Measurements from ENCODE around the gene CYTH2.
"Not testable (repeated sequence)": the region's sequence is repeated elsewhere in the genome, so short reads cannot be mapped to it uniquely, and the experiment has no call there.

CYTH2 gene

DNA sequence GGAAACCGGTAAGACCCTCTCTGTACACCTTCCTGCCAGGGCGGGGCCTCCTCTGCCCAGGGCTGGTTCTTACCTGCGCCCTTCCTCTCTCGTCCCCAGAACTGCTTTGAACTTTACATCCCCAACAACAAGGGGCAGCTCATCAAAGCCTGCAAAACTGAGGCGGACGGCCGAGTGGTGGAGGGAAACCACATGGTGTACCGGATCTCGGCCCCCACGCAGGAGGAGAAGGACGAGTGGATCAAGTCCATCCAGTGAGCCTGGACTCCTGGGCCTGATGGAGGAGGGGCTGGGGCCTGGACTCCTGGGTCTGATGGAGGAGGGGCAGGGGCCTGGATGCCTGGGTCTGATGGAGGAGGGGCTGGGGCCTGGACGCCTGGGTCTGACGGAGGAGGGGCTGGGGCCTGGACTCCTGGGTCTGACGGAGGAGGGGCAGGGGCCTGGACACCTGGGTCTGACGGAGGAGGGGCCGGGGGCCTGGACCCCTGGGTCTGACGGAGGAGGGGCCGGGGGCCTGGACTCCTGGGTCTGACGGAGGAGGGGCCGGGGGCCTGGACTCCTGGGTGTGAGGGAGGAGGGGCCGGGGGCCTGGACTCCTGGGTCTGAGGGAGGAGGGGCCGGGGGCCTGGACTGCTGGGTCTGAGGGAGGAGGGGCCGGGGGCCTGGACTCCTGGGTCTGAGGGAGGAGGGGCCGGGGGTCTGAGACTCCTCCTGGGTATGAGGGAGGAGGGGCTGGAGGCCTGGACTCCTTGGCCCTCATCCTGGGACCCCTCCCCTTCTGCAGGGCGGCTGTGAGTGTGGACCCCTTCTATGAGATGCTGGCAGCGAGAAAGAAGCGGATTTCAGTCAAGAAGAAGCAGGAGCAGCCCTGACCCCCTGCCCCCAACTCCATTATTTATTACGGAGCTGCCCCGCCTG is 9.4 kb downstream of the CYTH2 start:
- no peak for DNase-seq

DNA sequence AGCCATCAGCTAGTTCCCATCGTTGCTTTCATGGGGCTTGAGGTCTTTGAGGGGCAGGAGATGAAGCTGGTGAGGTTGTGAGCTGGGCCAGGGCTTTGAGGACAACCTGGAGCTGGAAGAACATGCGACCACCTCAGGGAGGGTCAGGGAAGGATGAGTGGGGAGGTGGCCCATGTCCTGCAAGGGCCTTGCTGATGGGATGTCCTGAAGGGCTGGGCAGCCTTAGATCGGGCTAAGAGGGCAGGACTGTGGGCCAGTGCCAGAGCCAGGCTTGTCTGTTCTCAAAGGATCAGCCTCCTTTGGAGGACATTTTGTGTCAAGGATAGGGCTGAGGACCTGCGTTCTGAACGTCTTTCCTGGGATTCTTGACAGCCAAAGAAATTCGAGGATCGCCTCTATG is 10.5 kb downstream of the CYTH2 start:
- no peak for DNase-seq

DNA sequence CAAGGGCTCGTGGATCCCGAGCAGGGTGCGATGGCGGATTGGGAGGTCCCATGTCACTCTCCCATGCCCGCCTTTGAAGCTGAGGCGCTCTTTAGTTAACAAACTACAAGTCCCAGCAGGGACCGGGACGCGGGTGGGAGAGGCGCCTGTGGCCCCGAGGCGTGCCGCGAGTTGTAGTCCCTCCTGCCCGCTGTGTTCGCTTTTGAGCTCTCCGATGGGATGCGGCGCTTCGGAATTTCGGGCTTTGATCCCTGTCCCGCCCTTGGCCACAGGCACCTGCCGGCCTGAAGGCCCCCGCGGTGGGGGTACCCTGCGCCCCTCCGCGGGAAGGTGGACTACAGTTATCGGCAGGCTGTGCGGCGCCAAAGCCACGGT is 11.0 kb downstream of the CYTH2 start:
- no peak for DNase-seq

DNA sequence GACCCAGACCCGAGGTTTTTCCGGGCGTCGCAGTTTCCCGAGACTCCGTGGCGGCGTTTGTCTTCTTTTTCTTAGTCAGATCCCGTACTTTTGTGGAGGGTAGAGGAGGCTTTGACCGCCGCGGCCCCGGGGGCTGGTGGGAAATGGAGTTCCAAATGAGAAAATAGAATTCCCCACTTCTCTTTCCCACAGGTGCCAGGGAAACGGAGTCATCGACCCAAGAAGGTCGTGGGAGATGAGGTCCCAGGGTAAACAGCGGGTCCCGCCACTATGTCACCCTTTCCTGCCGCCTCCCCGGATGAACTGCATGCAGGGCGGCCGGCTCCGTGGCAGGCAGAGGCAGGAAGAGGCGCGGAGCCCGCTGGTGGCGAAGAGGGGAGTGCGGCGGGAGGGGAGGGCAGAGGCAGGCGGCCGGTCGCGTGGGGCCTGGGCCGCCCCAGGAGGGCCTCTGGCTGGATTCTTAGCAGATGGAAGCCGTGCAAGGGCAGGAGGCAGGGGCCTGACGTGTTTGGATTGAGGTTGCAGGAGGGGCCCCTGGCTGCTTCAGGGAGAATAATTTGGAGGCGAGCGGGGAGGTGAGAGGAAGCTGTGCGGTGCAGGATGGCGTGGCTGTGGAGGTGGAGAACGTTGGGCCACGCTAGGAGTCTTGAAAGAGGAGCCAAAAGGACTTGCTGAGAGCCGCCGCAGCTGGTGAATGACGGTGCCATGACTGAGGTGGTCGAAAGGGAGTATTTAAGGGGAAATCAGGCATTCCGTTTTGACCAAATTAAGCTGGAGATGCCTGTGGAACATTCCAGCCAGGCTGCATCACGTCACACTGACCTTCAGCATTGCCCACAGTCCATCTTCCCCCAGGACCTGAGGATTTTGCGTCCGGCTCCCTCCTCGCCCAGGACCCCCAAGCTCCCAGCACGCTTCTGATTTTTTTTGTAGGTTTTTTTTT is 11.7 kb downstream of the CYTH2 start:
- no peak for DNase-seq

DNA sequence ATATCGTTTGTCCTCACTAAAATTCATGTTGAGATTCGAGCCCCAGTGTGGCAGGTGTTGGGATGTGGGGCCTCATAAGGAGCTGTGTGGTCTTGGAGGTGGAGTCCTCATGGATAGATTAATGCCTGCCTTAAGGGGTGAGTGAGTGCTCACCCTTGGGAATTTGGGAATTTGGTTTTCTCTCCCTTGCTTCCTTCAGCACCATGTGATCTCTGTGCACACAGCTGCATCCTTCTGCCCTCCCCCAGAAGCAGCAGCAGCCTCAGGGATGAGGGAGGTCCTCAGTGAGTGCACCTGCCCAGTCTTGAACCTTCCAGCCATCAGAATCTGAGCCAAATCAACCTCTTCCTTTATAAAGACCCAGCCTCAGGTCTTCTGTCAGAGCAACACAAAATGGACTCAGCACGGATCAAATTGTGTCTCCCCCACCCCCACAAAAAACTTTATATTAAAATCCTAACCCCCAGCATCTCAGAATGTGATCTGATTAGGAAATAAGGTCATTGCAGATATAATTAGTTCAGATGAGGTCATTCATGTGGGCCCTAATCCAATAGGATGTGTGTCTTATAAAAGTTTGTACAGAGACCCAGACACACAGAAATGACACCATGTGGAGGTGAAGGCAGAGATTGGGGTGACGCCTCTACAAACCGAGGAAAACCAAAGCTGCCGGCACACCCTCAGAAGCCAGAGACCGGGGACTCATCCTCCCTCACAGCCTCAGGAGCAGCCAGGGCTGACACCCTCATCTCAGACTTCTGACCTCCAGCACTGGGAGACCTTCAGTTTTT is 12.9 kb downstream of the CYTH2 start:
- DNase-seq, result no peak

DNA sequence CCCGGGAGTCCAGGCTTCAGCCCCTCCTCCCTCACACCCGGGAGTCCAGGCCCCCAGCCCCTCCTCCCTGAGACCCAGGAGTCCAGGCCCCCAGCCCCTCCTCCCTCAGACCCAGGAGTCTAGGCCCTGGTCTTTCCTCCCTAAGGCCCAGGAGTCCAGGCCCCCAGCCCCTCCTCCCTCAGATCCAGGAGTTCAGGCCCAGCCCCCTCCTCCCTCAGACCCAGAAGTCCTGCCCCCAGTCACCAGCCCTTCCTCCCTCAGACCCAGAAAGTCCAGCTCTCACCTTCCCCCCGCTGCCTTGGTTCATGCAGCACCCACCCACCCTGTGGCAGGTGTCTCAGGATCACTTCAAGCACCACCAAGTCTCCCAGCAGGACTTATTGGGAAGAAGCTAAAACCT is 14.1 kb downstream of the CYTH2 start:
- no peak for DNase-seq

DNA sequence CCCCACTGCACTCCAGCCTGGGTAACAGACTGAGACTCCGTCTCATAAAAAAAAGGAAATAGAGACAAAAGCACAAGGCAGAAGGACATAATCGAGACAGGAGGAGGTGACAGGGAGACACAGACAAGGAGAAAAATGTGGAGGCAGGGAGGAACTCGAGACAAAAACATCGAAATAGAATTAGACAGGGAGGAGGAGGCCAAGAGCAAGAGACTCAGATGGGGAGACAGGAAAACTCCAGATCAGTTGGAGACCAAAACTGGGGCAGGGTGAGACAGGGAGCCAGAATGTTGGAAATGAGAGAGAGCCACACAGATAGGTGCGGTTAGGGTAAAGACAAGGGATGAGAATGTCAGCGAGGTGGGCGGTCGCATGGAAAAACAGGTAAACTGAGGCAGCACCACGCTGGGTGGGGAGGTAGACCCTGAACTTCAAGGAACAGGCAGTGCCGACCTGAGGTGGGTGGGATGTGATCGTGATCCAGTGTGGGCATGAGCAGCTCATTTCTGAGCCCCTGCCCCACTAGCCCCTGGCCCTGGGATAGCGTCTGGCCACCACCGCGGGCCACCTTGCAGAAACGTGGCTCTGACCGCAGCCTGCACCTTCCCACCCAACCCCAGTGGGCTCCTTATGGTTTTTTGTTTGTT is 15.2 kb downstream of the CYTH2 start:
- DNase-seq, result no peak

DNA sequence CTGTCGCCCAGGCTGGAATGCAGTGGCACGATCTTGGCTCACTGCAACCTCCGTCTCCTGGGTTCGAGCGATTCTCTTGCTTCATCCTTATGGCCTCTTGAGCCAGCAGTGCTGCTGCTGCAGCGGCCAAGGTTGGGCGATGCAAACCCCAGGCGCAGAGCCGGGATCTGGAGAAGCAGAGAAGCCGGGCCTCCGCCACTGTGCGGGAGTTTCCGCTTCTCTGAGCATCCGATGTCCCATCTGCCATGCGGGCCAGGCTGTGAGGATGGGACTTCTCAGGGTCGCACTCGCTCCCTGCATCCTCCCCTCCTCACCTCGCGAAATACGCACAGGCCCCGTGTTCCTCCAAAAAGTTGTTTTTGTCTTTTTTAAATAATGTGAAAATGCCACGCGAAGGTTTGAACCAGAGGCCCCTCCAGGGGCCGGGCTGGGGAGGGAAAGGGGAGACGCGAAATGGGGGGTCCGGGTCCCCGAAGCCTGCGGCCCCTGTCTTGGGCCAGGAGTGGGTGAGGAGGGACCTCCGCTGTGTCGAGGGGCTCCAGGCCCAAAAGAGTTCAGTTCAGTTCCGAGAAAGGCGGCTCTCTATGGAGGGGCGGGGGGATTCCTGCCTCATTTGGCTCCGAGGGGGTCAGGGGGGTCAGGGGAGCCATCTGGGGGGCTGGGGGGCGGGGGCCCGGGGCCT is 15.9 kb downstream of the CYTH2 start:
- DNase-seq, result no peak

DNA sequence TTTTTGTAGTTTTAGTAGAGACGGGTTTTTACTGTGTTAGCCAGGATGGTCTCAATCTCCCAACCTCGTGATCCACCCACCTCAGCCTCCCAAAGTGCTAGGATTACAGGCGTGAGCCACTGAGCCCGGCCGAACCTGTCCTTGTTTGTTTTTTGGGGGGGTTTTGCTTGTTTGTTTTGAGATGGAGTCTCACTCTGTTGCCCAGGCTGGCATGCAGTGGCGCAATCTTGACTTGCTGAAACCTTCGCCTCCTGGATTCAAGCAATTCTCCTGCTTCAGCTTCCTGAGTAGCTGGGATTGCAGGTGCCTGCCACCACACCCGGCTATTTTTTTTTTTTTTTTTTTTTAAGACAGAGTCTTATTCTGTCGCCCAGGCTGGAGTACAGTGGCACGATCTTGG is 17.5 kb downstream of the CYTH2 start:
- DNase-seq, result not testable (repeated sequence)

DNA sequence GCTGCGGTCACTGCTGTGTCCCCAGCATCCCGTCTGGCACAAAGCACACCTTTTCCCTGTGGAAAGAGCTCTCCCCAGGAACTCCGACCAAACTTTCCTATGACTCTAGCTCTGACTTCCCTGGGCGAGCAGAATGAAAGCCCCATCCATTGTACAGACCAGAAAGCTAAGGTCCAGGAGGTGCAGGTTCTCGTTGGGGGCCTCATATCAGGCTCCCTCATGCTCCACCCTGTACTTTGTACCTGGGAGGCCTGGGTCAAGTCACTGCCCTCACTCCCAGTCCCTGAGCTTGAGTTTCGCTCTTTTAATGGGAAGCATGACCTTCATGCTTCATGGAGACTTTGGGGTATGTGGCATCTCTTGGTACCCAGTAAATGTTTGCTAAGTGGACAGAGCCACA is 18.4 kb downstream of the CYTH2 start:
- no peak for DNase-seq

DNA sequence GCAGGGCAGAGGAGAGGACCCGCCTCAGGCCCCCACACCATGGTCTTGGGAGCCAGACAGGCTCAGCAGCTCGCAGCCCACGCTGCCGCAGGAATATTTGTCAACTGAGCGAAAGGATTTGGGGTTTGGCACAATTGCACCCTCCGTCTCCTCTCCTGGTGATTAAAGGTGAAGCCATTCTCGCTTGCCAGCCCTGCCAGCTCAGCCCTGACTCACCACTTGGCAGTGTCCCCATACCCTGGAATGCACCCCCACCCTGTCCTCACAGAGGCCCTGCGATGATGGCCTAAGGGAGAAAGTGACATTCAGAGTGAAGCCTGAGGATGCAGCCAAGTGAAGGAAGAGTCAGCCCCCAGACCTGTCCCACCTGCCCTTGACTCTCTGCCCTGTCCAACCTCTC is 18.8 kb downstream of the CYTH2 start:
- DNase-seq, result no peak

DNA sequence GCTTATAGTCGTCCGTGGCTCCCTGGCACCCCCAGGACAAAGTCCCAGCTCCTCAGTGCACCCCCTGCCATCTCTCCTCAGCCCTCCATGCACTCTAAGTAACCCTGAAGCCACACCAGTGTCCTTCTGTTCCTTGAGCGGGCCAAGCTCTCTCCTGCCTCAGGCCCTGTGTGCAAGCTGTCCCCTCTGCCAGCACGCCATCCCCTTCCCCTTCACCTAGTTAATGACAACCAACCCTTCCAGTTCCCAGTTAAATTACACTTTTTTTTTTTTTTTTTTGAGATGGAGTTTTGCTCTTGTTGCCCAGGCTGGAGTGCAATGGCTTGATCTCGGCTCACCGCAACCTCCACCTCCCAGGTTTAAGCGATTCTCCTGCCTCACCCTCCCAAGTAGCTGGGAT is 19.3 kb downstream of the CYTH2 start:
- not testable (repeated sequence) for DNase-seq

DNA sequence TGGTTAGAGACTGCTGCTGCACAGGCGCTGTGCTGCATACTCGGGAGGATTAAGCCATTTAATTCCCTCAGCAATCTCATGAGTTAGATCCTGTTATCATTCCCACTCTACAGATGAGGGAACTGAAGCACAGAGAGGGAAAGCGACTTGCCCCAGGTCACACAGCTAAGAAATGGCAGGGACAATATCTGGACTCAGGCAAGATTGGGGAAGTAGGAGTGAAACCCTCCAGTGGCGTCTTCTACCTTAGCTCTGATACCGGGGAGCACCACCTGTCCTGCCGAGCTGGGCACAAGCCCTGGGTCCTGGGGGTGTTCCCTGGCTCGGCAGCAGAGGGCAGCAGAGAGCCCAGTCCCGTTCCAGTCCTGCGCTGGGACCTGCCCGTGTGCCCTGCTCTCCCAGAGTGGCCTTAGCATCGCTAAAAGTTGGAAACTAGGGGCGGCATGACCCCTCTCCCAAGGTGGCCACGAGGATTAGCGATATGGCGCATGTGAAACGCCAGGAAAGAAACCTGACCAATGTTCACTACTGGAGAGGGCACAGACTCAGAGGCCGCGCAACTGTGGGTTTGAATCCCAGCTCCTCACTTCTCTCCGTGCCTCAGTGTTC is 20.5 kb downstream of the CYTH2 start:
- DNase-seq, result peak; percentile 58

DNA sequence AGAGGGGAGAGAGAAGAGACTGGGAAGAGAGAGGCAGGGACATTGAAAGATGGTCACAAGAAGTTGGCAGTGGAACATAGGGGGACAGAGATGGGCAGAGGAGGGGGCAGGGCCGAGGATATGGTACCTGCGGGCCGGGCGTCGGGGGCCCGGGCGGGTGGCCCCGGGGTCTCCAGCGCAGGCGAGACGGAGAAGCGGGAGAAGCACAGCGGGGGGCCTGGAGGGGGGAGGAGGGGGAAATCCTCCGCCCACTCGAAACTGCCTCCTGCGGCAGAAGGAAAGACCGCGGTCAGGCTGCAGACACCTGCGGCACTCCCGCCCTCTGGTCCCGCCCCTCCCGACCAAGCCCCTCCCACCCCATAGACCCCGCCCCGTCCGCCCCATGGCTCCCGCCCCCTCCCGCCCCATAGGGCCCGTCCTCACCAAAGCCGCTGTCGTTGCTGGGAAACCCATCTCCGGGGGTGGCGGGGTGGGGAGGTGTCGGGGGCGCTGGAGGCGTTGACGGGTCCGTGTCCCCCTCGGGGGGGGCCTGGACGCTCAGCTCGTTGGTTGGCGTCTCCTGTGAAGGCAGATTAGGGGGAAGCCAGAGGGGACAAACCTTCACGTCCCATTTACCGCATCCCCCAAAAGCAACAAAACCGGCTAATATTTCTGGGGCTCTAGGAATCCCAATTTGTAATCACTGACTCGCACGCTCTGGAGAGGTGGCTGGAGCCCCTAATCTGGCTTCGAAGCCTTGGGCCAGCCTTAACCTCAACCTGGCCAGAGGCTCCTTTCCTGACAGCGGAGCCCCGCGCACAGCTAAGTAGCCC is 22.0 kb downstream of the CYTH2 start:
- no peak for DNase-seq

DNA sequence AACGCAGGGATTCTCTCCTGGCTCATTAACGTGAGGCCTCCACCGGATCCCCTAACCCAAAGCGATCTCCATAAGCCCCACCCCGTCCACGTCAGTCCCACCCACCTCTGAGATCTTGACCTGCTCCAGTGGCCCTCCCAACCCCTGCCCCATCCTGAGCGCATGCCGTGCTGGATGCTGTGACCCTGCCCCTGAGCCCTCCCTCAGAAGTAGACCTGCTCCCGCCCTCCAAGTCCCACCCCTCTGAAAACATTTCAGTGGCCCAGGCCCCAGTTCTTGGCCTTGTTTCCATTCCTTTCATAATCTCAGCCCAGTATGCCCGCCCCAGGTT is 22.6 kb downstream of the CYTH2 start:
- no peak for DNase-seq

DNA sequence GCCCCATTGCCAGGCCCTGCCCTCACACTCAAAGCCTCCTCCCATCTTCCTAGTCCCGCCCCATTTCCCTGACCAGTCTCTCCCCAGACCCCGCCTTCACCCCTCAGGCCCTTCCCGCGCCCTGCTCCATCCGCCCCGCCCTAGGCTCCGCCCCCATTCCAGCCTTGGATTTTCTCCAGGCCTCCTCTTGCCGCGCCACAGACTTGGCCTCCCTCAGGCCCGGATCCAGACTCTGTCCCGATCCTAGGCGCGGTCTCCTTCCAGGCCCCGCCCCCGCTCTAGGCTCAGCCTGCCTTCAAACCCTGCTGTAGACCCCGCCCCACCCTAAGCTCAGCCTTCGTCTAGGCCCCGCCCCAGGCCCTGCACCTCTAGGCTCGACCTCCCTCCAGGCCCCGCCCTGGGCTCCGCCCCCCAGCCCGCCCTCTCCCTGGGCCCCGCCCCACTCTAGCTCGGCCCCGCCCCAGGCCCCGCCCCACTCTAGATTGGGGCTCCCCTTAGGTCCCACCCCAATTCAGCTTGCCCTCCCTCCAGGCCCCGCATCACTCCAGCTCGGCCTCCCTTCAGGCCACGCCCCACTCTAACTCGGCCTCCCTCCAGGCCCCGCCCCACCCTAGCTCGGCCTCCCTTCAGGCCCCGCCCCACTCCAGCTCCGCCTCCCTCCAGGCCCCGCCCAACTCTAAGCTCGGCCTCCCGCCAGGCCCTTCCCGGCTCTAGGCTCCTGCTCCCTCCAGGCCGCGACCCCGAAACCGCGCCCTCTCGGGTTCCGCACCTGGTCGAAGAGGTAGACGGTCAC is 24.0 kb downstream of the CYTH2 start:
- peak; percentile 83 for DNase-seq

DNA sequence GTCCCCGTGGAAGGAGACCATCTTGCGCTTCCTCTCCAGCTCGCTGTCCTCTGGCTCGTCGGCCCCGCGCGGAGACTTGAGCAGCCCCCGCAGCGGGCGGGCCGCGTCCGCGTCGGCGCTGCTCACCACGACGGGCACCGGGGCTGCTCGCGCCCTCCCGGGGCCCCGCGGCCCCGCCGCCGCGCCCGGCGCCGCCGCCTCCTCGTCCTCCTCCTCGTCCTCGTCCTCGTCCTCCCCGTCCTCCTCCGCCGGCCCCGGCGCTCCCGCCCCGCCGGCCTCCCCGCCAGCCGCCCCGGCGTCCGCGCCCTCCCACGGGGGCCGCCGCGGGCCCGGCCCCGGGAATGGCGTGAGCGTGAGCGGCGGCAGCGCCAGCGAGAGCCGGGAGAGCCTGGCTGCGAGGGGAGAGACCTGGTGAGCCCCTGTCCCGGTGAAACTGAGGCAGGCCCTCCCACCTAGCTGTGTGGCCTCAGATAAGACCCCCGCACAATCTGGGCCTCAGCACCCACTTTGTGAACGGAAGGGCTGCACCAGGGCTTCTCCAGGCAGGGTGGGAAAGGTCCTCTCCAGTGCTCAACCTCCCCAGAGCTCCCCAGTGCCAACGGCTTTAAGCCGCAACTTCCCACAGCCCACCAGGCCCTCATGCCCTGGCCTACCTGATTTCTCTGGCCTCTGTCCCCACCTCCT is 24.7 kb downstream of the CYTH2 start:
- no peak for DNase-seq

DNA sequence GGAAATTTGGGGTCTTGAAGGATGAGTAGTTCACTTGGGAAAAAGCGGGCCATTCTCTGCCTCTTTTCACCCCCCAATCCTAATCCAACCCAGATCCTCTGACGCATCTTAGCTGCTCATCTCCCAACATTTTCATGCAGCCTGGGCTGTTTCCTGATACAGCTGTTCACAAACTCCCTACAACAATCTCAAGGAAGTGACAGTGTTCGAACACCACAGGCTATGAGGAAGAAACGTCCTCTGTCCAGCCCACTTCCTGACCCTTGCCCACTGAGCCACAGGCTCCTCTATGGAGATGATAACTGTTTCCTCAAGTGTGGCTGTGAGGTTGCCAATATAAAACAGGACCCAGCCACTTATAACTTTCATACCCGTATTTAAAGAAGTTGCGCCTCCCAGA is 26.2 kb downstream of the CYTH2 start:
- DNase-seq, result no peak
